Ishikawa (cell line): ENCODE results near the gene RGS6.

Source experiments
- CEBPB ChIP-seq: IDR thresholded peaks from 2 replicates; pipeline ENCODE4 v1.6.1; 2012
- EP300 ChIP-seq: IDR thresholded peaks from 2 replicates; pipeline ENCODE4 v1.6.1; 2012; ENCODE audit warnings: borderline replicate concordance
- FOXM1 ChIP-seq: IDR thresholded peaks from 2 replicates; pipeline ENCODE4 v1.6.1; 2012; ENCODE audit warnings: low read depth, borderline replicate concordance
- TAF1 ChIP-seq: IDR thresholded peaks from 2 replicates; pipeline ENCODE4 v1.6.1; 2012; ENCODE audit warnings: low read depth, mild to moderate bottlenecking
- TCF12 ChIP-seq: IDR thresholded peaks from 2 replicates; pipeline ENCODE4 v1.6.1; 2012; ENCODE audit warnings: low read depth
- TEAD4 ChIP-seq: IDR thresholded peaks from 2 replicates; pipeline ENCODE4 v1.6.1; 2012
- YY1 ChIP-seq: IDR thresholded peaks from 2 replicates; pipeline ENCODE4 v1.6.1; 2012; ENCODE audit warnings: low read depth
- ZBTB7A ChIP-seq: IDR thresholded peaks from 2 replicates; pipeline ENCODE4 v1.6.1; 2012; ENCODE audit warnings: low read depth

- TF ChIP-seq FOXM1 (no peak), TAF1 (no peak), CEBPB (no peak), YY1 (no peak), TCF12 (no peak), EP300 (no peak), ZBTB7A (no peak), TEAD4 (no peak)
Measured at GRCh38 chr14:72574715-72575114, 642.5 kb downstream of the RGS6 start.
